Renal cortical epithelial cell (primary cell): ENCODE results near the gene ARHGAP32. TPM values are rescaled to one million over a fixed set of nuclear protein-coding genes. Genes with fewer than 3 reads are reported as not detected.

Experiments used
- DNase-seq: peaks from one replicate; pipeline ENCODE4 v3.0.0-alpha.2; 2011; ENCODE audit warnings: low read depth
- total RNA-seq: library from RNA; depleted of rRNA; stranded (reverse); fragments of >200 nt; gene quantifications from 2 replicates; pipeline ENCODE4 v1.2.3, GENCODE V29; 2014

ARHGAP32 gene
- total RNA-seq, 1 donor from 2014 or later, result 18.9 TPM

- DNase-seq, result peak; percentile 74
Measured at GRCh38 chr11:128956401-128957201, 235.5 kb downstream of the ARHGAP32 start.

DNA sequence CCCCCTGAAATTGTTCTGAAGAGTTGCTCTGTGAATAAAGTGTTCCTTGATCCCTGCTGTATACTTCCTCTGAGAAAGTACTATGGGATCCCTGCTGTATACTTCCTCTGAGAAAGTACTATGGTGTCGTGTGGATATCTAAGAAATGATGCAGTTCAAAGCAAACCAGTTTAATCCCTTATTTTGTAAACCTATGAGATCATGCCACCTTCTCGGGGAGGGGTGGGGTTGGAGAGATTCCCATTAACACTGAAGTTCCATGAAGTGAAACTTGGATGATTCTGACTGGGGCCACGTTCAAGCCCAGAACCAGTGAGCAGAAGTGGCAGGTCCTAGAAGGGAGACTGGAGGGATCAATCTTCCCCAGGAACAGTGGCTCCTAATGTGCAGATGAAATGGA, 236.5 kb downstream of the ARHGAP32 start:
- DNase-seq, result no peak

DNA sequence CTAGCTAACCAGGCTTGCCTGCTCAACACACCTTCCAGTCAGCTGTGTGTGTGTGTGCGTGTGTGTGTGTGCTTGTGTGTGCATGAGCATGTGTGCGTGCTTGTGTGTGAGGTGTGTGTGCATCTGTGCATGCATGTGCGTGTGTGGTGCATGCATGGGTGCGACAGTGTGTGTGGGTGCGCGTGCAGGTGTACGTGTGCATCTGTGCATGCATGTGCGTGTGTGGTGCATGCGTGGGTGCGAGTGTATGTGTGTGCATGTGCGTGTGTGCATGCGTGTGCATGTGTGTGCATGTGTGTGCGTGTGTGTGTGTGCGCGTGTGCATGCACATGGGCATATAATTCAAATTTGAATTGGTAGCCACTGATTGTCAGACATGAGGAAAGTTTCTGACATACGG, 239.0 kb downstream of the ARHGAP32 start:
- DNase-seq, result no peak

GRCh38 chr11:128949791-128950454, 242.2 kb downstream of the ARHGAP32 start:
- peak; percentile 55 for DNase-seq

GRCh38 chr11:128948583-128948982, 243.5 kb downstream of the ARHGAP32 start:
- DNase-seq, result no peak

- no peak for DNase-seq
Measured at GRCh38 chr11:128947773-128948172, 244.4 kb downstream of the ARHGAP32 start.

DNA sequence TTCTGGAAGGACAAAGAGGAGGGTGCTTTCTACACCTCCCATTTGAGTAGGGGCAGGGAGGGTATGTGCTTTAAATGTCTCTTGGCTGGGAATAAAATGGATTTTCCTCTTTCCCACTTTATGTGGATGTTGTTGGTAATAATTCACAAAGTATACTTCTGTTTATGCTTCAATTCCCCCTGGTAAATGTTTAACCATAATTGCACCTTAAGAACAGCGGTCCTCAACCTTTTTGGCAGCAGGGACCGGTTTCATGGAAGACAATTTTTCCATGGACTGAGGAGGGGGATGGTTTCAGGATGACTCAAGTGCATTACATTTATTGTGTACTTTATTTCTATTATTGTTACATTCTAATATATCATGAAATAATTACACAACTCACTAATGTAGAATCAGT, 245.5 kb downstream of the ARHGAP32 start:
- peak; percentile 96 for DNase-seq

GRCh38 chr11:128943428-128943976, 248.6 kb downstream of the ARHGAP32 start:
- DNase-seq, result no peak

DNA sequence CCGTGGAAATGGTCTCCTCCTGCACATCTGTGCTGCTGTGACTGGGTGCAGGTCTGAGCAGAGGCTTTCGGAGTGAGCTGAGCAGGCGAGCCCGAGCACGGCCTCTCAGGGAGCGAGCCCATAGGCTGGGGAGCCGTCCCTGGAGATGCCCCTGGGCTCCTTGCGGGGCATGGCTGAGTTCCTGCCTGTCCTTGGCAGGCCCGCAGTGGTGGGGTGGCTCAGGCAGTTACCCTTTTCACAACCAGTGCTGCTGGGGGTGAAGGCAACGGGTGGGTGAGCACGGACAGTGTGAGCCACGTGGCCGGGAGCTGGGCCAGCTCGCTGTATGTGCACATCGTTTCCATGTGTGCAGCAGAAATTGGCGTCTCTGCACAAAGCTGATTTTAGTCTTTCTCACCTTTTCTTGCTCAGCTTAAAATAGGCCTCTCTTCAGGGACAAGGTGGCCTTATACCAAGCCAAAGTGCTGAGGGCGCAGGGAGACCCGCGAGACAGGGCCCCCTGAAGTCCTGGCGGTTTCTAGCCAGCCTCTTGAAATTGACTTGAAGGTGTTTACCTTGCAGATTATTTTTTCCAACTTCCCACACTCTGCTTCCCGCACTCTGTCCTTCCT, 249.2 kb downstream of the ARHGAP32 start, which contains the start of gene TP53AIP1:
Gene TP53AIP1 (minus strand): TSS at position 55 of the 611 bp plus-strand sequence. CDS start 5,053 bp downstream, outside the sequence.
- DNase-seq, result no peak

- no peak for DNase-seq
Measured at GRCh38 chr11:128942272-128942612, 249.9 kb downstream of the ARHGAP32 start.

GRCh38 chr11:128941573-128942271, 250.4 kb downstream of the ARHGAP32 start:
- DNase-seq, result peak; percentile 37

- no peak for DNase-seq
Measured at GRCh38 chr11:128941110-128941509, 251.0 kb downstream of the ARHGAP32 start.

GRCh38 chr11:128940603-128941002, 251.5 kb downstream of the ARHGAP32 start:
- DNase-seq, result no peak

DNA sequence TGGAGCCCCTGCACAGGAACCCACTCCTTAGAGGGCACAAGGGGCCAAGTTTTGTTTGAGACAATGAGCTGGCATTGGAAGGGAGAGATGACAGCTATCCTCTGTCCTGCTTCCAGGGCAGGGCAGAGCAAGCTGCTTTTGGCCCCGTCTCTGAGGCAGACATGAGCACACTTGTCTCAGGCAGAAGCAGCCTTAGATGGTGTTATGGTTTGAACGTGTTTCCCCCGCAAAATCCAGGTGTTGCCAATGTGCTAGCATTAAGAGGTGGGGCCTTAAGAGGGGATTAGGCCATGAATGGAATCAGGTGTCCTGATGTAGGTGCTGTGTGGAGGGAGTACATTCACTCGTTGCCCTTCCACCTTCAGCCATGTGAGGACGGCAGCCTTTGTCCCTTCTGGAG, 252.0 kb downstream of the ARHGAP32 start:
- DNase-seq, result no peak

DNA sequence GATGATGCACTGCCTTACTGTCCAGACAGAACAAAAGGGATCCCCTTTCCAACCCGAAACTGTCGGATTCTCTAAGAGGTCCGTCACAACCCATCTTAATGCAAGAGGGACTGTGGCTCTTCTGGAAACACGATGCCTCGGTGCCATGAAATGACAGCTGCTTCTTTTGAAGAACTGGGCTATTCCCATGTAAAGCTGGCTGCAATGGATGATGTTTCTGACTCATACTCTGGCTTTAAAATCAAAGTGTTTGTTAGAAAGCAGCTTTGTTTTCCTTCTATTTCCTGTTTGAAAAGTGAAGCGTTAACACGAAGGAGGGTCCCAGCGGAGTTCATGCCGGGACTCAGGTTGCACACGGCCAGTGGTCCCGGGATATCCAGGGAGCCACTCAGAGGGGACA, 252.5 kb downstream of the ARHGAP32 start:
- DNase-seq, result no peak

- DNase-seq, result peak; percentile 23
Measured at GRCh38 chr11:128938156-128938885, 253.8 kb downstream of the ARHGAP32 start.

- no peak for DNase-seq
Measured at GRCh38 chr11:128937480-128937879, 254.6 kb downstream of the ARHGAP32 start.

GRCh38 chr11:128936606-128937251, 255.4 kb downstream of the ARHGAP32 start:
- DNase-seq, result peak; percentile 41

GRCh38 chr11:128934926-128935325, 257.2 kb downstream of the ARHGAP32 start:
- DNase-seq, result no peak

- no peak for DNase-seq
Measured at GRCh38 chr11:128934351-128934750, 257.8 kb downstream of the ARHGAP32 start.
